Liver (tissue), 9 donors: ENCODE data around the gene TAS2R8. TPM values are rescaled to one million over a fixed set of nuclear protein-coding genes. Genes with fewer than 3 reads are reported as not detected.

ENCODE experiments used
- DNase-seq: peaks from one replicate; pipeline ENCODE4 v3.0.0-alpha.2; 2017; ENCODE audit warnings: low spot score
- H3K27ac ChIP-seq, 2 donors: one replicate each; pipeline ENCODE4 v1.7.0; 2013; ENCODE audit warnings: inconsistent platforms in 2 of 2, low read length in 2 of 2, control low read depth in 1 of 2, low read depth in 1 of 2, mild to moderate bottlenecking in 1 of 2
- H3K27me3 ChIP-seq, 4 donors: one replicate each; pipeline versions ENCODE4 v1.6.1 to v1.7.0; 2013; ENCODE audit warnings: low read length in 3 of 4, inconsistent platforms in 1 of 4, mild to moderate bottlenecking in 1 of 4, moderate library complexity in 1 of 4; ENCODE audit not compliant: control insufficient read depth in 4 of 4, insufficient read depth in 4 of 4
- H3K36me3 ChIP-seq, 4 donors: one replicate each; pipeline versions ENCODE4 v1.6.1 to v1.7.0; 2013; ENCODE audit warnings: low read length in 3 of 4, mild to moderate bottlenecking in 3 of 4, low read depth in 1 of 4, moderate library complexity in 1 of 4; ENCODE audit not compliant: control insufficient read depth in 4 of 4, insufficient read depth in 3 of 4
- H3K4me1 ChIP-seq, 4 donors: one replicate each; pipeline versions ENCODE4 v1.6.1 to v1.7.0; 2013; ENCODE audit warnings: low read length in 3 of 4, mild to moderate bottlenecking in 3 of 4, moderate library complexity in 1 of 4; ENCODE audit not compliant: control insufficient read depth in 4 of 4, insufficient read depth in 4 of 4
- H3K4me3 ChIP-seq, 3 donors: one replicate each; pipeline versions ENCODE4 v1.6.1 to v1.7.0; 2013; ENCODE audit warnings: low read length in 3 of 3, control low read depth in 1 of 3, low read depth in 1 of 3, mild to moderate bottlenecking in 1 of 3
- H3K9ac ChIP-seq, 2 donors: one replicate each; pipeline ENCODE4 v1.7.0; 2013; ENCODE audit warnings: low read length in 2 of 2, mild to moderate bottlenecking in 2 of 2, moderate library complexity in 2 of 2, control low read depth in 1 of 2, low read depth in 1 of 2
- H3K9me3 ChIP-seq, 4 donors: one replicate each; pipeline versions ENCODE4 v1.6.1 to v1.7.0; 2013; ENCODE audit warnings: low read length in 3 of 4; ENCODE audit not compliant: control insufficient read depth in 4 of 4
- EGR1 ChIP-seq, 2 donors: IDR thresholded peaks; 2 replicates each; pipeline ENCODE4 v1.6.1; 2016 to 2018; ENCODE audit warnings: antibody characterized with exemption in 2 of 2, low read depth in 2 of 2
- FOXA1 ChIP-seq: IDR thresholded peaks from 2 replicates; pipeline ENCODE4 v1.6.1; 2016; ENCODE audit warnings: antibody characterized with exemption
- FOXA2 ChIP-seq: IDR thresholded peaks from 2 replicates; pipeline ENCODE4 v1.6.1; 2016; ENCODE audit warnings: antibody characterized with exemption
- GABPA ChIP-seq, 2 donors: IDR thresholded peaks in 1 of 2; conservative IDR thresholded peaks in 1 of 2; 2 replicates each; pipeline ENCODE4 v1.6.1; 2016; ENCODE audit warnings: antibody characterized with exemption in 2 of 2, mild to moderate bottlenecking in 1 of 2, moderate library complexity in 1 of 2
- HNF4G ChIP-seq: IDR thresholded peaks from 2 replicates; pipeline ENCODE4 v1.6.1; 2016; ENCODE audit warnings: antibody characterized with exemption
- JUND ChIP-seq, 2 donors: IDR thresholded peaks; 2 replicates each; pipeline ENCODE4 v1.6.1; 2016; ENCODE audit warnings: antibody characterized with exemption in 2 of 2
- NR2F2 ChIP-seq: IDR thresholded peaks from 2 replicates; pipeline ENCODE4 v1.6.1; 2016; ENCODE audit warnings: antibody characterized with exemption
- RAD21 ChIP-seq, 2 donors: IDR thresholded peaks; 2 replicates each; pipeline ENCODE4 v1.6.1; 2016; ENCODE audit warnings: antibody characterized with exemption in 2 of 2, mild to moderate bottlenecking in 2 of 2
- RXRA ChIP-seq, 2 donors: IDR thresholded peaks; 2 replicates each; pipeline ENCODE4 v1.6.1; 2017 to 2018; ENCODE audit warnings: antibody characterized with exemption in 2 of 2, mild to moderate bottlenecking in 1 of 2
- SP1 ChIP-seq: IDR thresholded peaks from 2 replicates; pipeline ENCODE4 v1.6.1; 2018; ENCODE audit warnings: antibody characterized with exemption, mild to moderate bottlenecking
- TAF1 ChIP-seq: conservative IDR thresholded peaks from 2 replicates; pipeline ENCODE4 v1.6.1; 2016; ENCODE audit warnings: antibody characterized with exemption, mild to moderate bottlenecking
- YY1 ChIP-seq: IDR thresholded peaks from 2 replicates; pipeline ENCODE4 v1.6.1; 2016; ENCODE audit warnings: antibody characterized with exemption, mild to moderate bottlenecking
- WGBS: extraction: QIAGEN DNeasy Blood & Tissue Kit; methylation state at CpG from one replicate; pipeline ENCODE4 v1.1.7; 2013; 5-methylcytosine and 5-hydroxymethylcytosine counted together
- polyA plus RNA-seq, 2 donors: library from polyadenylated mRNA; stranded (reverse) in 1 of 2; unstranded in 1 of 2; fragments of 200-250 nt in 1 of 2; fragments of >200 nt in 1 of 2; fragmentation: Nextera tagmentation in 1 of 2; extraction: Ambion mirVana in 1 of 2; gene quantifications; one replicate each; pipeline versions ENCODE4 v1.2.1 to v1.2.3, GENCODE V29; 2013 to 2015
- total RNA-seq, 2 donors: library from RNA; depleted of rRNA; stranded (reverse); fragments of >200 nt; gene quantifications; one replicate each; pipeline ENCODE4 v1.2.3, GENCODE V29; 2014
- TF ChIP-seq, protein P1 (sequence below): IDR thresholded peaks from 2 replicates; pipeline ENCODE4 v1.6.1; 2016; ENCODE audit warnings: antibody characterized with exemption
- TF ChIP-seq, protein P2 (sequence below): fragments of 150-350 bp; IDR thresholded peaks from 2 replicates; pipeline ENCODE4 v1.5.1; 2017; ENCODE audit warnings: improper control_type of control experiment, low read depth, low read length; ENCODE audit not compliant: missing input control
- TF ChIP-seq, protein P3 (sequence below): IDR thresholded peaks from 2 replicates; pipeline ENCODE4 v1.6.1; 2016; ENCODE audit warnings: antibody characterized with exemption
- TF ChIP-seq, protein P4 (sequence below): IDR thresholded peaks from 2 replicates; pipeline ENCODE4 v1.6.1; 2016; ENCODE audit warnings: antibody characterized with exemption
- TF ChIP-seq, protein P5 (sequence below): IDR thresholded peaks from 2 replicates; pipeline ENCODE4 v1.6.1; 2016; ENCODE audit warnings: antibody characterized with exemption, mild to moderate bottlenecking
- donor health status: healthy.
- donor health status: healthy.
- donor health status: healthy.
- donor health status: healthy.
- donor health status: healthy.

TAS2R8 gene
- total and polyA plus RNA-seq, 4 donors, result 0.25 TPM; not detected in 3

DNA sequence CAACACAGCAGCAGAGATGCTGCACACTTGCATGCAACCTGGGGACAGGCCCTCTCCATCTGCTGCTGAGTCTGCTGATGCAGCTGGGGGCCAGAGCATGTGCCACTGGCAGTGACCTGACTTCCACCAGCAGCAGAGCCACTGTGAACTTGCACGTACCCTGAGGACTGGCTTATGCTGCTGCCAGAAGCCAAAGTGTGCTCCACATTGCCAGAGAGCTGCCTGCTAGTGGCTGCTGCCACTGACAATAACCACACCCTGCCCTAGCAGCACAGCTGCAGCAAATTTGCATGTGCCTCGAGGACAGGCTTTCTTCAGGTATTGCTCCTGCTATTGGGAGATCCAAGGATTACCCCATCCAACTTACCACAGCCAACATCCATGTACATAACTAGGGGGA, 46.7 kb upstream of the TAS2R8 start:
- DNase-seq, result no peak

DNA sequence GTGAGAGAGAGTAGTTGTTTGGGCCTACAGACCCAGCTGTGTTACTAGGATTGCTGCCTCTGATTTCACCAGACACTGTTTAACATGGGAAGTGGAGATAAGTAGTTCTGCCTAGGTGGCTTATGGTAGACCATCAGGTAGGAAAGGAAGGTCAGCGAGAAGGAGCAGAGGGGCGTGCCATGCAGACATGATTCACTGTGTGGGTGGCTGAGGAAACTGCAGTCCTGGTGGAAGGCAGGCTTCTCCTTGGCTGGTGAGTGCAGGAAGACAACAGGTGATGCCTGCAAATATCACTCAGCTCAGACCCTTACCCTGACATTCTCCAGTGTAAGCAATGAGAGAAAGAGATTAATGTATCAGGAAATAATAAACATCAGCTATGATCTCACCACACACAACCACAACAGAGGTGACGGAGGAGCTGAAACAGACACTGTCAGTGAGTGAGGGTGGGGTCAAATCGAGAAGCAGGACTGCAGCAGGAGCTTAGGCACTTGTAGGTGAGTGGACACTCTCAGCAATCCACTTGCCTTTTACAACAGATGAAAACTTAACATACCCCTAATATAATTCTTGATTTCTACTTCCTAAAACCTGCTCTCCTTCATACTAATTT, 44.3 kb upstream of the TAS2R8 start:
- TF ChIP-seq RXRA (IDR thresholded peaks at IDR 0.05) (no peak), HNF4G (no peak), FOXA1 (no peak), FOXA2 (no peak), RAD21 (IDR thresholded peaks at IDR 0.05) (no peak), TAF1 (no peak), SP1 (no peak), GABPA (IDR thresholded peaks at IDR 0.05 in 1 of 2, conservative IDR thresholded peaks at IDR 0.05 in 1 of 2) (no peak), EGR1 (IDR thresholded peaks at IDR 0.05; ENCODE audit: low read depth in 2 of 2) (no peak), NR2F2 (no peak), YY1 (no peak), JUND (IDR thresholded peaks at IDR 0.05) (no peak)
- TF ChIP-seq, protein P1, sequence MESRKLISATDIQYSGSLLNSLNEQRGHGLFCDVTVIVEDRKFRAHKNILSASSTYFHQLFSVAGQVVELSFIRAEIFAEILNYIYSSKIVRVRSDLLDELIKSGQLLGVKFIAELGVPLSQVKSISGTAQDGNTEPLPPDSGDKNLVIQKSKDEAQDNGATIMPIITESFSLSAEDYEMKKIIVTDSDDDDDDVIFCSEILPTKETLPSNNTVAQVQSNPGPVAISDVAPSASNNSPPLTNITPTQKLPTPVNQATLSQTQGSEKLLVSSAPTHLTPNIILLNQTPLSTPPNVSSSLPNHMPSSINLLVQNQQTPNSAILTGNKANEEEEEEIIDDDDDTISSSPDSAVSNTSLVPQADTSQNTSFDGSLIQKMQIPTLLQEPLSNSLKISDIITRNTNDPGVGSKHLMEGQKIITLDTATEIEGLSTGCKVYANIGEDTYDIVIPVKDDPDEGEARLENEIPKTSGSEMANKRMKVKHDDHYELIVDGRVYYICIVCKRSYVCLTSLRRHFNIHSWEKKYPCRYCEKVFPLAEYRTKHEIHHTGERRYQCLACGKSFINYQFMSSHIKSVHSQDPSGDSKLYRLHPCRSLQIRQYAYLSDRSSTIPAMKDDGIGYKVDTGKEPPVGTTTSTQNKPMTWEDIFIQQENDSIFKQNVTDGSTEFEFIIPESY, result no peak
- TF ChIP-seq, protein P2, sequence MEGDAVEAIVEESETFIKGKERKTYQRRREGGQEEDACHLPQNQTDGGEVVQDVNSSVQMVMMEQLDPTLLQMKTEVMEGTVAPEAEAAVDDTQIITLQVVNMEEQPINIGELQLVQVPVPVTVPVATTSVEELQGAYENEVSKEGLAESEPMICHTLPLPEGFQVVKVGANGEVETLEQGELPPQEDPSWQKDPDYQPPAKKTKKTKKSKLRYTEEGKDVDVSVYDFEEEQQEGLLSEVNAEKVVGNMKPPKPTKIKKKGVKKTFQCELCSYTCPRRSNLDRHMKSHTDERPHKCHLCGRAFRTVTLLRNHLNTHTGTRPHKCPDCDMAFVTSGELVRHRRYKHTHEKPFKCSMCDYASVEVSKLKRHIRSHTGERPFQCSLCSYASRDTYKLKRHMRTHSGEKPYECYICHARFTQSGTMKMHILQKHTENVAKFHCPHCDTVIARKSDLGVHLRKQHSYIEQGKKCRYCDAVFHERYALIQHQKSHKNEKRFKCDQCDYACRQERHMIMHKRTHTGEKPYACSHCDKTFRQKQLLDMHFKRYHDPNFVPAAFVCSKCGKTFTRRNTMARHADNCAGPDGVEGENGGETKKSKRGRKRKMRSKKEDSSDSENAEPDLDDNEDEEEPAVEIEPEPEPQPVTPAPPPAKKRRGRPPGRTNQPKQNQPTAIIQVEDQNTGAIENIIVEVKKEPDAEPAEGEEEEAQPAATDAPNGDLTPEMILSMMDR, result no peak
- TF ChIP-seq, protein P3, sequence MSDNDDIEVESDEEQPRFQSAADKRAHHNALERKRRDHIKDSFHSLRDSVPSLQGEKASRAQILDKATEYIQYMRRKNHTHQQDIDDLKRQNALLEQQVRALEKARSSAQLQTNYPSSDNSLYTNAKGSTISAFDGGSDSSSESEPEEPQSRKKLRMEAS, result no peak
- TF ChIP-seq, protein P4, sequence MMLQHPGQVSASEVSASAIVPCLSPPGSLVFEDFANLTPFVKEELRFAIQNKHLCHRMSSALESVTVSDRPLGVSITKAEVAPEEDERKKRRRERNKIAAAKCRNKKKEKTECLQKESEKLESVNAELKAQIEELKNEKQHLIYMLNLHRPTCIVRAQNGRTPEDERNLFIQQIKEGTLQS, result no peak
- TF ChIP-seq, protein P5, sequence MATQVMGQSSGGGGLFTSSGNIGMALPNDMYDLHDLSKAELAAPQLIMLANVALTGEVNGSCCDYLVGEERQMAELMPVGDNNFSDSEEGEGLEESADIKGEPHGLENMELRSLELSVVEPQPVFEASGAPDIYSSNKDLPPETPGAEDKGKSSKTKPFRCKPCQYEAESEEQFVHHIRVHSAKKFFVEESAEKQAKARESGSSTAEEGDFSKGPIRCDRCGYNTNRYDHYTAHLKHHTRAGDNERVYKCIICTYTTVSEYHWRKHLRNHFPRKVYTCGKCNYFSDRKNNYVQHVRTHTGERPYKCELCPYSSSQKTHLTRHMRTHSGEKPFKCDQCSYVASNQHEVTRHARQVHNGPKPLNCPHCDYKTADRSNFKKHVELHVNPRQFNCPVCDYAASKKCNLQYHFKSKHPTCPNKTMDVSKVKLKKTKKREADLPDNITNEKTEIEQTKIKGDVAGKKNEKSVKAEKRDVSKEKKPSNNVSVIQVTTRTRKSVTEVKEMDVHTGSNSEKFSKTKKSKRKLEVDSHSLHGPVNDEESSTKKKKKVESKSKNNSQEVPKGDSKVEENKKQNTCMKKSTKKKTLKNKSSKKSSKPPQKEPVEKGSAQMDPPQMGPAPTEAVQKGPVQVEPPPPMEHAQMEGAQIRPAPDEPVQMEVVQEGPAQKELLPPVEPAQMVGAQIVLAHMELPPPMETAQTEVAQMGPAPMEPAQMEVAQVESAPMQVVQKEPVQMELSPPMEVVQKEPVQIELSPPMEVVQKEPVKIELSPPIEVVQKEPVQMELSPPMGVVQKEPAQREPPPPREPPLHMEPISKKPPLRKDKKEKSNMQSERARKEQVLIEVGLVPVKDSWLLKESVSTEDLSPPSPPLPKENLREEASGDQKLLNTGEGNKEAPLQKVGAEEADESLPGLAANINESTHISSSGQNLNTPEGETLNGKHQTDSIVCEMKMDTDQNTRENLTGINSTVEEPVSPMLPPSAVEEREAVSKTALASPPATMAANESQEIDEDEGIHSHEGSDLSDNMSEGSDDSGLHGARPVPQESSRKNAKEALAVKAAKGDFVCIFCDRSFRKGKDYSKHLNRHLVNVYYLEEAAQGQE, result no peak
- H3K27ac ChIP-seq, result no peak overlapping the region
- H3K9ac ChIP-seq, result no peak overlapping the region
- no peaks in the 10 kb centered on the region for H3K4me1 ChIP-seq
- H3K27me3 ChIP-seq, result no peaks in the 10 kb centered on the region
- WGBS, result 92% methylated on average over 4 of the region's 4 CpGs
- H3K36me3 ChIP-seq, result peaks cover 0 to 3% (median 3%) of the 10 kb centered on the region in 4 donors
- peaks cover 0 to 2% (median 0%) of the 10 kb centered on the region in 4 donors for H3K9me3 ChIP-seq
- DNase-seq, result no peak
- H3K4me3 ChIP-seq, result no peak overlapping the region

More for the DNA sequence above, 46.7 kb upstream of the TAS2R8 start:
- Histone ChIP-seq H3K27ac (no peak overlapping the region), H3K9me3 (peaks cover 0 to 2% (median 0%) of the 10 kb centered on the region in 4 donors), H3K4me1 (no peaks in the 10 kb centered on the region), H3K36me3 (peaks cover 0 to 6% (median under 1%) of the 10 kb centered on the region in 4 donors), H3K4me3 (no peak overlapping the region), H3K9ac (no peak overlapping the region), H3K27me3 (no peaks in the 10 kb centered on the region)
- WGBS, result 90% methylated on average over 2 of the region's 2 CpGs
- TF ChIP-seq SP1 (no peak), FOXA1 (no peak)
- TF ChIP-seq, protein P4, result no peak
- TF ChIP-seq, protein P3, result no peak
- TF ChIP-seq, protein P2, result no peak
